GM12891 (cell line): ENCODE results near the gene MEF2D.

Experiments
- PAX5 ChIP-seq: IDR thresholded peaks from 2 replicates; pipeline ENCODE4 v1.6.1; 2011; ENCODE audit warnings: low read length, moderate library complexity, mild to moderate bottlenecking; ENCODE audit not compliant: insufficient read depth, severe bottlenecking
- POLR2A ChIP-seq: IDR thresholded peaks from 2 replicates; pipeline ENCODE4 v1.6.1; 2011; ENCODE audit warnings: low read depth, low read length, control low read depth
- POLR2AphosphoS5 ChIP-seq: IDR thresholded peaks from 2 replicates; pipeline ENCODE4 v1.6.1; 2011; ENCODE audit warnings: low read depth, low read length, control low read depth
- SPI1 ChIP-seq: IDR thresholded peaks from 2 replicates; pipeline ENCODE4 v1.6.1; 2011; ENCODE audit warnings: low read depth, low read length, control low read depth
- TAF1 ChIP-seq: IDR thresholded peaks from 2 replicates; pipeline ENCODE4 v1.6.1; 2011; ENCODE audit warnings: low read depth, low read length, control low read depth

GRCh38 chr1:156549831-156550230 lies 49.3 kb upstream of the MEF2D start:
- TF ChIP-seq TAF1 (no peak), POLR2A (no peak), POLR2AphosphoS5 (no peak), SPI1 (no peak), PAX5 (no peak)
